Lower lobe of right lung (tissue), 2 donors: ENCODE data around the gene BLOC1S6. TPM values are rescaled to one million over a fixed set of nuclear protein-coding genes. Genes with fewer than 3 reads are reported as not detected.

ENCODE experiments used
- ATAC-seq, 2 donors: fragments of 200-7000 bp; cut with Tn5 transposase; one replicate each; pipeline ENCODE4 v1.9.1; 2020 to 2022; ENCODE audit warnings: mild to moderate bottlenecking in 2 of 2, moderate library complexity in 2 of 2
- DNase-seq: peaks from one replicate; pipeline ENCODE4 v3.0.0-alpha.2; 2020
- H3K27ac ChIP-seq: fragments of 200-600 bp; one replicate; pipeline ENCODE4 v1.8.0; 2022
- H3K27me3 ChIP-seq: fragments of 200-600 bp; one replicate; pipeline ENCODE4 v1.8.0; 2022; ENCODE audit warnings: low read depth
- H3K36me3 ChIP-seq: fragments of 200-600 bp; one replicate; pipeline ENCODE4 v1.8.0; 2022; ENCODE audit warnings: mild to moderate bottlenecking
- H3K4me1 ChIP-seq: fragments of 200-600 bp; one replicate; pipeline ENCODE4 v1.8.0; 2022
- H3K4me3 ChIP-seq: fragments of 200-600 bp; one replicate; pipeline ENCODE4 v1.8.0; 2022; ENCODE audit warnings: mild to moderate bottlenecking
- H3K9me3 ChIP-seq: fragments of 200-600 bp; one replicate; pipeline ENCODE4 v1.8.0; 2022
- CTCF ChIP-seq: fragments of 200-600 bp; IDR thresholded peaks from one replicate; pipeline ENCODE4 v1.8.0; 2022; ENCODE audit warnings: antibody characterized with exemption, mild to moderate bottlenecking
- intact Hi-C: fragments of 100-400 bp; cut with DNase I; formaldehyde crosslinking; loops from one replicate; pipeline ENCODE4 v1.11.0; 2022
- total RNA-seq: library from RNA; stranded (reverse); fragmentation: NEBNext Ultra II Directional; extraction: Animal tissue kit (Norgen Biotek cat#: 25700); gene quantifications from one replicate; pipeline ENCODE4 v1.2.1, GENCODE V29; 2021
- donor health status: DM: no; HTN: yes; CAD: no; lungs with severe emphysema.

The BLOC1S6 gene
- total RNA-seq, 1 donor from 2014 or later = 41.0 TPM

GRCh38 chr15:45585069-45585791 lies 1.9 kb upstream of the BLOC1S6 start:
- no peaks in the 10 kb centered on the region for H3K36me3 ChIP-seq
- no peak overlapping the region for H3K4me3 ChIP-seq
- H3K9me3 ChIP-seq = no peaks in the 10 kb centered on the region
- no peak for TF ChIP-seq CTCF
- H3K27ac ChIP-seq = no peak overlapping the region
- DNase-seq (no peak), ATAC-seq (no peak)
- intact Hi-C loops = no loop called here
- H3K4me1 ChIP-seq = peaks cover 38% of the 10 kb centered on the region
- no peaks in the 10 kb centered on the region for H3K27me3 ChIP-seq

- intact Hi-C loops = no loop called here
- H3K4me3 ChIP-seq = peak overlapping the region; percentile 88
- H3K4me1 ChIP-seq = peaks cover 45% of the 10 kb centered on the region
- peak overlapping the region; percentile 99 for H3K27ac ChIP-seq
- H3K9me3 ChIP-seq = no peaks in the 10 kb centered on the region
- ATAC-seq (no peak), DNase-seq (no peak)
- no peak for TF ChIP-seq CTCF
- H3K36me3 ChIP-seq = no peaks in the 10 kb centered on the region
- H3K27me3 ChIP-seq = no peaks in the 10 kb centered on the region
Observed at GRCh38 chr15:45586125-45586524, 1.1 kb upstream of the BLOC1S6 start.

- DNase-seq = no peak
- H3K9me3 ChIP-seq = no peaks in the 10 kb centered on the region
- peak overlapping the region; percentile 88 for H3K4me3 ChIP-seq
- peak in 1 of 2 donors; percentile 7 for ATAC-seq
- H3K27me3 ChIP-seq = no peaks in the 10 kb centered on the region
- intact Hi-C loops = no loop called here
- H3K27ac ChIP-seq = peak overlapping the region; percentile 99
- peaks cover 50% of the 10 kb centered on the region for H3K4me1 ChIP-seq
- no peaks in the 10 kb centered on the region for H3K36me3 ChIP-seq
- TF ChIP-seq CTCF = no peak
Observed at GRCh38 chr15:45586601-45587094, 531 bp upstream of the BLOC1S6 start.

- Histone ChIP-seq H3K4me1 (peaks cover 62% of the 10 kb centered on the region), H3K4me3 (peak overlapping the region; percentile 88), H3K27me3 (no peaks in the 10 kb centered on the region), H3K36me3 (peaks cover 8% of the 10 kb centered on the region), H3K9me3 (no peaks in the 10 kb centered on the region), H3K27ac (peak overlapping the region; percentile 99)
- TF ChIP-seq CTCF = no peak
- ATAC-seq = no peak
- intact Hi-C loops = no loop called here
- DNase-seq = no peak
Observed at GRCh38 chr15:45587863-45588170, 638 bp downstream of the BLOC1S6 start.

- H3K4me1 ChIP-seq = peaks cover 63% of the 10 kb centered on the region
- peaks cover 11% of the 10 kb centered on the region for H3K36me3 ChIP-seq
- ATAC-seq (no peak), DNase-seq (no peak)
- H3K4me3 ChIP-seq = peak overlapping the region; percentile 88
- TF ChIP-seq CTCF = no peak
- H3K9me3 ChIP-seq = no peaks in the 10 kb centered on the region
- H3K27me3 ChIP-seq = no peaks in the 10 kb centered on the region
- intact Hi-C loops = no loop called here
- peak overlapping the region; percentile 99 for H3K27ac ChIP-seq
Observed at GRCh38 chr15:45588219-45588875, 1.2 kb downstream of the BLOC1S6 start.
